ENCODE data around the gene STX12.
"Not testable (repeated sequence)": the region's sequence is repeated elsewhere in the genome, so short reads cannot be mapped to it uniquely, and the experiment has no call there.

STX12 gene

GRCh38 chr1:27831568-27832410 is 58.8 kb downstream of the STX12 start:
- no peak for DNase-seq

DNA sequence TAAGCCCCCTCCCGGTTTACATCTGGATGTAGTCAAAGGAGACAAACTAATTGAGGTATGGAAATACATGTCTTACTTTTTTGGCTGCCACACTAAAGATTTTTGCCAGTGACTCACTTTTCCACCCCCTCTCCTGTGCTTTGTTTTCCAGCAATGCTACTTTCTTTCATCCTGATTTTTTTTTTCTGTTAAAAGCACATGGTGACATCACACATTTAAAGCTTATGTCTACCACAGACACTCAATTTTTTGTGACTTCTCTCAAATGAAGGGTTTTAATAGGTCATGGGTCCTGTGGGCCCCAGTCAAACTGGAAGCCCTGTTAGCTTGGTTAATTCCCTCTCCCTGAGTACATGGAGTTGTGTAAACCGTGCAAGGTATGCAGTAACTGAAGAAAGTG is 59.7 kb downstream of the STX12 start:
- no peak for DNase-seq

GRCh38 chr1:27833470-27833869 is 60.5 kb downstream of the STX12 start:
- no peak for DNase-seq

GRCh38 chr1:27835046-27835445 is 62.0 kb downstream of the STX12 start:
- no peak for DNase-seq

- no peak for DNase-seq
Measured at GRCh38 chr1:27835501-27835900, 62.5 kb downstream of the STX12 start.

GRCh38 chr1:27849951-27850350 is 76.9 kb downstream of the STX12 start:
- DNase-seq = no peak

DNA sequence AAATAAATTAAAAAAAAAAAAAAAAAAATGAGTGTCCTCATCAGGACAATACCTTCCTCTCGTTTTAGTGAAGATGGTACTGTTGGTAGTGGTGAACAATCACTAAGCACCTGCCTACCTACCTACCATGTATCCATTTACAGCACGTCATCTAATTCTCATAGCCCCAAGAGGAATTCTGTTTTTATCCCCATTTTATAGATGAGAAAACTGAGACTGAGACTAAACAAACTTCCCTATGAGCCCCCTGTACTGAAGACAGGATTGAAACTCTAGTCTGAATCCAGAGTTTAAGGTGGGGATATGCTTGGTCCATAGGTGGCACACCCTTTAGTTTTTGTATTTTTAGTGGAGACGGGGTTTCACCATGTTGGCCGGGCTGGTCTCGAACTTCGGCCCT is 82.1 kb downstream of the STX12 start:
- no peak for DNase-seq

GRCh38 chr1:27856561-27857343 is 83.7 kb downstream of the STX12 start:
- DNase-seq = no peak

- DNase-seq = not testable (repeated sequence)
Measured at GRCh38 chr1:27857552-27857951, 84.5 kb downstream of the STX12 start.

- peak; percentile 59 for DNase-seq
Measured at GRCh38 chr1:27858072-27858948, 85.3 kb downstream of the STX12 start.

- DNase-seq = no peak
Measured at GRCh38 chr1:27858949-27859576, 86.0 kb downstream of the STX12 start.

GRCh38 chr1:27861436-27861835 is 88.4 kb downstream of the STX12 start:
- no peak for DNase-seq

GRCh38 chr1:27862004-27862403 is 89.0 kb downstream of the STX12 start:
- no peak for DNase-seq

DNA sequence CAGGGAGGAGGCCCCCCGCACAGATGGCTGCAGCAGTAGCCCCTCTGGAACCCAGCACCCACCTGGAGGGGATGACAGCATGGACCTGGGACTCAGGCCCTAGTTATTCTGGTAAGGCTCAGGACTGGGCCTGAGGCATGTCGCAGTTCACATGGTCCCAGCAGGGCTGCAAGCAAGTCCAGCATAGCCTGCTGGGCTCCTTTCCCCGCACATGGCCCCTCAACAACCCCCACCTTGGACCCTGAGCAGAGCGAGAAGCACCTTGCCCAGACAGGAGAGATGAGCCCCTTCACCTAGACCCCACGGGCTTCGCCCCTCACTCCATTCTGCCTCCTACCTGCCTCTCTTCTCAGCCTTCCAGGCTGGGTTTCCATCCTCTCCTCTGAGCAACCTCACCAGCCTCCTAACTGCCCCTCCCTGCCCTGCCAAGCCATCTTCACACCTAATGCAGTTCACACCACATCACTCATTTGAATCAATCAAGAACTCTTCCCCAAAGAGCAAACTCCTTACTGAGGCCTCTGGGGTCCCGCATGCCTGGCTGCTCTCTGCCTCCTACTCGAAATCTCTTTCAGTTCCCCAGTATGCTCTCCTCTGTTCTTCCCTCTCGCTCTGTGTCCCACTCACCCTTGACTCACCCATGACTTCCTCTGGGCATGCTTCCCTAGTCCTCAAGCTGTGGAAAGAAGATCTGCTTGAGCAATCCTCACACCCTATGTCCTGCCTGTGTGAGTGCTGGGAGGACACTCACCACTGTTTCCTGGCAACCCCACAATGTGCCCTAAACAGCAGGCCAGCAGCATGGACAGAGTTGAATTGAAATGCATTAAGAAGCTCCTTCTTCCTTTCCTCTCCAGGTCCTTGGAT is 89.9 kb downstream of the STX12 start:
- no peak for DNase-seq

GRCh38 chr1:27863538-27863915 is 90.5 kb downstream of the STX12 start:
- DNase-seq = no peak

DNA sequence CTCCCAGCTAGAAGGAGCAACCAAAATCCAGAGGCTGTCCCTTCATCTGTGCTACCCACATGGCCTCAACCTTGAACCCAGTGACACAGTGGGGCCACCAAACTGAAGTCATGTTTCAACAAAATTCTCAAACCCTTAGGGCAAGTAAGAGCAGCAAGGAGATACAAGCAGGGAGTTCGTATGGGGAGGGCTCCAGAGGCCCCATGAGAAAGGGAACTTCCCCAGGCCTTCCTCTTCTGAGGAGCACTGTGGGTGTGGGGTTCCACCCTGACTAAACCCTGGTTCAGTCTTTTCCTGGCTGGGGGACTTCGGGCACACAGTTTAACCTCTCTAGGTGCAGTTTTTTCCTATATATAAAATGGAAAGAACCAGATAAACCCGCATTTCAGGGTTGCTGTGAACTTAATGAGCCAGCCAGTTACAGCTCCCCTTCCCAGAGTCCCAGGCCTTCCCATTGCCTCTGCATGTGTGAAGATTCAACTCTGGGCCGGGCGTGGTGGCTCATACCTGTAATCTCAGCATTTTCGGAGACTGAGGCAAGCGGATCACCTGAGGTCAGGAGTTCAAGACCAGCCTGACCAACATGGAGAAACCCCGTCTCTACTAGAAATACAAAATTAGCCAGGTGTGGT is 91.4 kb downstream of the STX12 start:
- DNase-seq = no peak

GRCh38 chr1:27865821-27866220 is 92.8 kb downstream of the STX12 start:
- DNase-seq = no peak

GRCh38 chr1:27868556-27868931 is 95.5 kb downstream of the STX12 start:
- no peak for DNase-seq

GRCh38 chr1:27868932-27869718 is 96.1 kb downstream of the STX12 start:
- DNase-seq = no peak

DNA sequence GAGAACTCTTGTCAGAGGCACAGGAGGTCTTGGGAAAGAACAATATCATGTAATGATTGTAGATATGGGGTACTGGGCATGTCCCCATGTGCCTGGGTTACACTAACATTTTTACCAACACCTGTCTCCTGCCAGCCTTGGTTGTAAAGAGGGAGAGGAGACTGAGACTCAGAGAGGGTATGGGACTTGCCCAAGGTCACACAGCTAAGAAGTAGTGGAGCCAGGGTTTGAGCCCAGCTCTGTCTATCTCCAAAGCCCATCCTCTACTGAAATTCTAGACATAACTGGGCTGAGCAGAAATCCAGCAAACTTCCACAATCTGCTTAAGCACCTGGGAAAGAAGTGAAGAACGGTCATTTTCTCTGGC is 96.7 kb downstream of the STX12 start:
- DNase-seq = no peak

- not testable (repeated sequence) for DNase-seq
Measured at GRCh38 chr1:27871076-27871475, 98.1 kb downstream of the STX12 start.
